Activated T-cell treated with anti-CD3 and anti-CD28 coated beads for 4 hours (primary cell): ENCODE results near the gene JTB.

Experiments used
- DNase-seq: peaks from one replicate; pipeline ENCODE4 v3.0.0-alpha.2; 2020

JTB gene

GRCh38 chr1:153929981-153930948 is 47.2 kb downstream of the JTB start:
- no peak for DNase-seq

DNA sequence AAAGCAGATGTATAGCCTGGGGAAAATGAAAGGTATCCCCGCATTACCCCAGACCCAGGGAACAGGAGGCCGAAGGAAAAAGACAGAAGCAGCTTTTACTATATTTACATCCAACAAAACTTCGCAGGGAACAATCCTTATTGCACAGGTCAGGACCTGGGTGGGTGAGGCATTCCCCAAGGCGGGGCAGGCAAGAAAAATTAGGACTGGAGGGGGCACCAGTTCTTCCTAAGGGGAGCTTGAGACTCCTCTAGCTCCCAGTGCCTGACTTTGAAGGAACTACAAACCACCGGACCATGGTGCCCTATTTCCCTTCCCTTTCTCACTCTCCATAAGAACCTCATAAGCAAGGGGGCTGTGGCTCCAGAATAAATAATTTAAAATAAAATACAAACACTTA is 48.0 kb downstream of the JTB start:
- DNase-seq = no peak

DNA sequence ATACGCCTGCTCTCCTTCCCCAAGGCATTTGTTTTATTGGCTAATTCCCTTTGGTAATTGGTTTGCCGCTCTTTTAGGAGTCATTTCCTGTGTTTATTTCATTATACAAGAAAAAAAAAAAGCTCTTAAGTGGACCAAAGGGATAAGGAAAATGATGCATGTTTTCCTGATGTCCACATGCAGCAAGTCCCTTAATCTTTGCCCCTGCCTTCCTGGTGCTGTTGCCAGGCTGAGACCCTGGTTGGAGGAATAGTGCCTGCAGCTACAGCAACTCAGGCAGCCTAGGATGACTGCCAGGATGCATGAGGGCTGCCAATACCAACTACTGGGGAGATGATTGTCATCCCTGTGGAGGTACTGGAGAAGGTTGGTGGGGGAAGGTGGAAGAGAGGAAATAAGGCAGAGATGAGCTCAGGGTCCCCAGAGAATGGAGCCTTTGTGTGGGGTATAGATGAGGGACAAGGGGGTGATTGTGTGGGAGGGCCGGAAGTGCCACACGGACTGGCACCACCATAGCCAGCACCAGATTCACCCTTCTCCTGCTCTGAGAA is 48.6 kb downstream of the JTB start:
- DNase-seq = no peak

GRCh38 chr1:153928245-153928644 is 49.2 kb downstream of the JTB start:
- DNase-seq = no peak

DNA sequence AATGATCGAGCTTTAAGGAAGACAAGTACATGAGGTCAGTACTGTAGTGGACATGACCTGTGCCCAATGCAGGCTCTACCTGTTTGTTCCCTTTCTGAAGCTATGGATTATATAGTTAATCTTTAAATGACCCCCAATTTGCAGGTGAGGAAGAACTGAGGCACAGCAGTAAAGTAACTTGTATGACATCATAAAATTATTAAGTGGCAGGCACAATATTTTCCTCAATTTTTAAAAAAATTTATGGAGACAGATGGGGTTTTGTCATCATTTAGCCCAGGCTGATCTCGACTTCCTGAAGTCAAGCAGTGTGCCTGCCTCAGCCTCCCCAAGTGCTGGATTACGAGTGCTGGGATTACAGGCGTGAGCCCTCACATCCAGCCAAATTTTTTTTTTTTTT is 51.1 kb downstream of the JTB start:
- no peak for DNase-seq
